DOHH2 (cell line): Measurements from ENCODE around the gene UNC5CL.

ENCODE experiments used
- CTCF ChIP-seq: fragments of 200-600 bp; sonication (generic); IDR thresholded peaks from one replicate; pipeline ENCODE4 v1.5.1; 2014; ENCODE audit warnings: antibody characterized with exemption, mild to moderate bottlenecking, low read depth, low read length; ENCODE audit not compliant: poor library complexity, severe bottlenecking
- EZH2phosphoT487 ChIP-seq: fragments of 200-600 bp; sonication (generic); IDR thresholded peaks from 2 replicates; pipeline ENCODE4 v1.6.1; 2017; ENCODE audit warnings: borderline replicate concordance, mild to moderate bottlenecking, antibody characterized with exemption, low read length, moderate library complexity, mixed read lengths

GRCh38 chr6:41009669-41010068 is 29.4 kb downstream of the UNC5CL start:
- TF ChIP-seq CTCF (no peak), EZH2phosphoT487 (no peak)
